NCI-H748 treated with DMSO at 0.1 percent for 48 hours (cell line): ENCODE results near the gene AGPAT2.
"Not testable (repeated sequence)": the region's sequence is repeated elsewhere in the genome, so short reads cannot be mapped to it uniquely, and the experiment has no call there.

Experiments
- DNase-seq: peaks from one replicate; lab custom pipeline; 2025; lab: John Stamatoyannopoulos, UW

Gene AGPAT2

DNA sequence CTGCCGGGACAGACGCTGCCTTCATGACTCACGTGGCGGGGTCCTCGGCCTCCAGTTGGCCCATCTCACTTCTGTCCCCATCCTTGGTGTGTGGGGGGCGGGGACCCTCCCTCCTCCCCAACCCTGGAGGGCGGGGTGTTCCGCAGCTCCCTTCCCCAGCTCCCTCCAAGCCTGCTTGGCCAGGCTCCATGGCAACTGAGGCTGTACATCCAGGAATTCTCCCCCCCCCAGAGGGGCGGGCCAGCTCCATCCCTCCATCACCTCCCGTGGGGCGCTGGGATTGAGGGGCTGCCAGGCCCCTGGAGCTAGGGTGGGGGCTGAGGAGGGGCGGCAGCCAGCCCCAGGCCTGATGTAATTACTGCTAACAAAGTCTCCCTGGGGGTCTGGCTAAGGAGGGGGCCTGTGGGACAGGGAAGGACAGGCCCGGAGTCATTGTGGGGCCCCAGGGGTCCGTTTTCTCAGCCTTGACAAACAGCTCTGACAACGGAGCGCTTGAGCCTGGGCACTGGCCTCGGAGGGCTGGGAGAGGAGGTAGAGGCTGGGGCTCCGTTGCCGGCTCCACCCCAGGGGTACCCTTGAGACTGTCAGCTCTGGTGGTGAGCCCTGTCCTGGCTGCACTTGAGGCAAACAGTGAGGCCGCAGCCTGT, 33.1 kb upstream of the AGPAT2 start:
- DNase-seq: no peak

DNA sequence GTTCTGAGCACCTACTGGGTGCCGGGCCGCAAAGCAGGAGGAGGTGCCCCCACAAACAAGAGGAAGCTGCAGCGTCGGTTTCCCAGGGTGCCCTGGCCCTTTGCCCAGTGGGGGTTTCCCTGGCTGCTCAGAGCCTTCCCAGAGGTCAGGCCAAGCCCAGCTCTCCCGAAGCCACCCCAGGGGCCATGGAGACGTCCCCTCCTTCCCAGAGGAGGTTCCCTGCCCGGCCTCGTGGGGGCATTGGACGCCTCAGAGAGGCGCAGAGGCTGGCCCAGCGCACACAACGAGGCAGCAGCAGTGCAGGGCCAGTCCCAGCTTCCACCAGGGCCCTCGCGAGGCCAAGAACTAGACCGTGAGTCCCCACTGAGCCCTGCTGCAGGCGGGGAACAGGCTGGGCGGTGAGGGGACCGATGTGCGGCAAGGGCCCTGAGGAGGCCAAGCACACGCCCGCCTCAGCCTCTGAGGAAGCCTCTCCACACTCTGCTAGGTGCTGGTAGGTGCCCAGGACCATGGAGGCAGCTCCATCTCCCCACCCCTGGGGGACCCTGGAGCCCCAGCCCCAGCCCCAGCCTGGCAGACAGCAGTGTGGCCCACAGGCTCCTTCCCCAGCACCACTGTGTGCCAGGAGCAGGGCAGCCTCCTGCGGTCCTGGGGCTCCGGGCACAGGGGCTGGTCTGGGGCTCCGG, 32.1 kb upstream of the AGPAT2 start:
- DNase-seq: no peak

- no peak for DNase-seq
These were observed 31.3 kb upstream of the AGPAT2 start for GRCh38 chr9:136718345-136719194.

DNA sequence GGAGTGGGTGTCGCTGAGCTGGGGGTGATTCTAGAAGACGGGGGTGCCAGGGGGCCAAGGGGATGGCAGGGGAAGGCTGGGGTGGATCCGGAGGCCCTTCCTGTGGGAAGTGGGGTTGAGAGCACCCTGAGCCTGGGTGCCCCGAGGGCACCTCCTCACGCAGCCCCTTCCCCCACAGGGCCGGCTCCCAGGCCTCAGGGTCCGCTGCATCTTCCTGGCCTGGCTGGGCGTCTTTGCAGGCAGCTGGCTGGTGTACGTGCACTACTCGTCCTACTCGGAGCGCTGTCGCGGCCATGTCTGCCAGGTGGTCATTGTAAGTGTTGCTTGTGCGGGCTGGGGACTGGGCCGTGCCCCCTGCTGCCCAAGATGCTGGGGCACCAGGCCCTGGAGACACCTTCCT, 30.1 kb upstream of the AGPAT2 start:
- no peak for DNase-seq

DNA sequence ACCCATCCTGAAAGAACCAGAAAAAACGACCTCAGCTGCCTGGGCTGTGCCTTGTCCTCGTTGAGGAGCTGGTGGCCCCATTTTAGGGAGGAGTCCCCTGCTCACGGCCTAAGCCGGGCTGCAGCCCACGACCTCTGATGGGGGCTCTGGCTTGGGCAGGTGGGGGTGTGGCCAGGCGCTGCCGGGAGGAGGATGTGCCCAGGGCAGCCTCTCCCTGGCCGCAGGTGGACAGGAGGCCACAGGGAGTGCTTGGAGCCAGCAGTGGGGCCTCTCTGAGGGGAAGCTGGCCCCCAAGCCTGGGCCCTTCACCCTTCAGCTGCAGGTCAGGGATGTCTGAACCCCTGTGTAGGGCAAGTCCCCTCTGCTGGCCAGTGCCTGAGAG, 27.6 kb upstream of the AGPAT2 start:
- DNase-seq: no peak

DNA sequence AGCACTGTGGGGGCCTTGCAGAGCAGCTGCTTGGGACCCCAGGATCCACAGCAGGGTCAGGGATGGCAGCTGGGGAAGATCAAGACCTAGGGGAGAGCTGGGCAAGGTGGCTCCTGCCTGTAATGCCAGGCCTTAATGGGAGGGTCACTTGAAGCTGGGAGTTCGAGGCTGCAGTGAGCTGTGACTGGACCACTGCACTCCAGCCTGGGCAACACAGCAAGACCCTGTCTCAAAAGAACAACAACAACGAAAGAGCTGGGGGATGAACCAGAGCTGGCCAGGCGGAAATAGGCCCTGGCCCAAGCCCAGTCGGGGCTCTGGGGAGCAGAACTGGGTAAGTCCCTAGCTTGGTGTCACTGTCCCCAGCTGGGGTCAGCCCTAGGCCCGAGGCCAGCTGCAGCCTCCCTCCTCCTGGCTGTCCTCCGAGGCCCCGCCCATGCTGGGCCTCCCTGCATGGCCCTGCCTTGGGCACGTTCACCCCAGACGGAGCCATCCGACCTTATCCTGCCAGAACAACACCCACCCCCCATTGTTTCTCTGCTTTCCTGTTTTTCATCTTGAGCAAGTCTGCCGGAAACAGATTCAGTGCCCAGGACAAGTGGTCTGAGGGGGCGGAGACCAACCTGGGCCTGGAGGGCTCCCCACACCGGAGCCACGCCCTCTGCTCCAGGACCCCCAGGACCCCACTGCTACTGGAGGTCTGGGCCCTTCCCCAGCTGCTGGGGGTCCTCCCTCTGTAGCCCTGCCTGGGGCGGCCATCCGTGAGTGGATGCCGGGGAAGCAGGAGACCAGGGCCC, 27.0 kb upstream of the AGPAT2 start:
- no peak for DNase-seq

DNA sequence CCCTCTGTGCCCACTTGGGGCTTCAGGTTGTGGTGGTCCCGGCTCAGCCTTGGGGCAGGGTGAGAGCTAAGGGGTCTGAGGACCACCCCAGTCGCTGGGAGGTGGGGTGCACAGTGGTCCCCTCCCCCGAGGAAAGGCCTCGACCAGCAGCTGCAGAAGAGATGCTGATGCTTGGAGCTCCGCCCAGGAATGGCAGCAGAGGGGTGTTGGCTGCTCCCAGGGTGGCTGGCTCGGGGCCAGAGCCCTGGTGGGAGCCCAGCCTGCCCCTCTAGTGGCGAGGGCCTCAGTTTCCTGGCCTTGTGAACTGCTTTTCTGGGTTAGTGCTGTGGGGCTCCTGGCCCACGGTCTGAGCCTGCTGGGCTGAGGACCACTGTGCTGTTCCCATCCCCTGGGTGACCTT, 26.3 kb upstream of the AGPAT2 start:
- no peak for DNase-seq

- DNase-seq: no peak
These were observed 25.7 kb upstream of the AGPAT2 start for GRCh38 chr9:136712690-136713544.

DNA sequence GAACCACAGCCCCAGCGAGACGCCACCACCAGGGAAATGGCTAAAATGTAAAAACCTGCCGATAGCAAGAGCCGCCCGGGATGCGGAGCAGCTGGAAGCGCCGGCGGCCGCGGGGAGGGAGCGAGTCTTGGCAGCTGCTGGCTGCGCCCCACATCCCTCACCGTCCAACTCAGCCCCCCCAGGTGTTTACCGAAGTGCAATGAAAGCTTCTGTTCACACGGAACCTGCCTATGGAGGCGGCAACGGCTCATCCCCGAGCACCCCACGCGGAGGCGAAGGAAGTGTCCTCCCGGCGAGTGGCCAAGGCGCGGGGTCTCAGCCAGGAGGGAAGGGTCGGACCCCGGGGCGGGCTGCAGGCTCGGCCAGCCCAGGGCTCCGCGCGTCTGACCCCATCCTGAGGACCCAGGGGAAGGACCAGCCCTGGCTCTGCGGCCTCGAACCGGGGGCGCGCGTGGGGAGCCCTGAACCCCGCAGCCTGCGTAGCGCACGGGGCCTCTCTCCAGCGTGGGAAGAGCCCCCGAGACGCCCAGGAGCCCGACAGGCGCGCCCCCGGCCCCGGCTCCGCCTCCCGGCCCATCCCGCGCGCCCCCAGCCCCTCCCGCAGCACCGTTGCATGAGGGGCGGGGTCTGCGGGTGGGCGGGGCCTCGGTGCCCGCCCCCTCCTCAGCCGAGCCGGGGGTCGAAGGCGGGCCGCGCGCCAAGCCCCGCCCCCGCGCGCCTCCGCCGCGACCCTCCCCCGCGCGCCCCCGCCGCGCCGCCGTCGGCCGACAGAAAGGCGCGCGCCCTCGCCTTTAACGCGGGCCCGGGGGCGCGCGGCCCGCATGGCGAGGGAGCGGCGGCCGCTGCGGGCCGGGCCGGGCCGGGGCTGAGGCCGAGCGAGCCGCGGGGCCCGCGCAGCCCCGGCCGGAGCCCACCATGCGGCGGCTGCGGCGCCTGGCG, 24.8 kb upstream of the AGPAT2 start, which contains the start of gene DIPK1B:
TSS of gene DIPK1B (plus strand) at position 822 of the 939 bp plus-strand sequence. CDS start at position 916, 94 bp downstream.
- DNase-seq: peak; percentile 49

GRCh38 chr9:136711219-136711648, 24.0 kb upstream of the AGPAT2 start:
- not testable (repeated sequence) for DNase-seq

DNA sequence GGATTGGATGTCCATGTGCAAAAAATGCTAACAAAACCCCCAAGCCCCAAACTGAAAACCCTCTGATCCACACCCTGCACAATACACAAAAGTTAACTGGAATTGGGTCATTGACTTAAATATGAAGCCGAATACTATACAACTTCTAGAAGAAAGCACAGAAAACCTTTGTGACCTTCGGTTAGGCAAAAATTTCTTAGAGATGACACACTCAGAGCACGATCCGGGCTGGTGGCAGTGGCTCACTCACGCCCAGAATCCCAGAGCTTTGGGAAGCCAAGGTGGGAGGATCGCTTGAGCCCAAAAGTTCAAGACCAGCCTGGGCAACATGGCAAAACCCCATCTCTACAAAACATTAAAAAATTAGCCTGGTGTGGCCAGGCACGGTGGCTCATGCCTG, 23.3 kb upstream of the AGPAT2 start:
- no peak for DNase-seq

GRCh38 chr9:136709454-136710109, 22.3 kb upstream of the AGPAT2 start:
- no peak for DNase-seq

DNA sequence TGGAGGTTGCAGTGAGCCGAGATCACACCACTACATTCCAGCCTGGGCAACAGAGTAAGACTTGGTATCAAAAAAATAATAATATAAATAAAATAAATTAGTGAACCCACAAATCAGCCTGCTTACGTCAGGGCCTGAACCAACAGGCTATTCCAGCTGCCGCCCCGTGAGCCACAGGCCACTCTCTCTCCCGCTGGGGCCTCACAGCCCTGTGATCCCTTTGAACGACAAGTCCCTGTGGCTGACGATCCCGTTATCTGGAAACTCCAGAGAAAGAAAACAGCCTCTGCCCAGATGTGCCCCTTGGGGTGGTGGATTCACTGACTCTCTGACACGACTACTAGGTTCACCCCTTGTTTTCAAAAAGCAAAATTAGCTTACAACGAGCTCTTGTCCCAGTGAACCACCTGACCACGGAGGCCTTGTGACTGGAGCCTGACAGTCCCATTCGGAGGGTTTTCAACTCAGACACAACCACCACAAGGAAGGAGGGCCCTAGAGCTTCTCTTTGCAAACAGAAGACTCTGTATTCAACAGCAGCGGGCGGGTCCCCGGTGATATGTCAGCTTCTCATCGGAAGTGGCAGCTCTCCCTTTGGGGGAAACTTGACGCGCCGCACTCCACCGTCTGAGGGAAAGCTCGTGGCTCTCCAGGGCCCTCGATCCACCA, 20.7 kb upstream of the AGPAT2 start:
- DNase-seq: no peak

DNA sequence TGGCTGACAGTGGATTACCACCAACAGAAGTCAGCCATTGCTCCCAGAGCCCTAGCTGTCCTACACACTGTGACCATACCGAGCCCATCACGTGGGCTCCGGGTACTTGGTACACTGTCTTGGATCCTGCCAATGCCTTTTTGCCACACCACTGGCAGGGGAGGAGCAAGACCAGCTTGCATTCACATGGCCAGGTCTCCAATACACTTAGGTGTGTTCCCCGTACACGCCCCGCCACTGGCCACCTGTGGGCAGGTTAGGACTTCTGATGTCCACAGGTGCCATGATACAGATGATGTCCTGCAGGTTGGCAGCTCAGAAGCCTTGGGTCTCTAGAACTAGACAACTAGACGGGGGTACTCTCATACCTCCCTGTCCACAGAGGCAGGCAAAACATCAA, 19.8 kb upstream of the AGPAT2 start:
- DNase-seq: no peak

GRCh38 chr9:136705564-136705963, 18.3 kb upstream of the AGPAT2 start:
- no peak for DNase-seq

- not testable (repeated sequence) for DNase-seq
These were observed 17.5 kb upstream of the AGPAT2 start for GRCh38 chr9:136704741-136705140.

DNA sequence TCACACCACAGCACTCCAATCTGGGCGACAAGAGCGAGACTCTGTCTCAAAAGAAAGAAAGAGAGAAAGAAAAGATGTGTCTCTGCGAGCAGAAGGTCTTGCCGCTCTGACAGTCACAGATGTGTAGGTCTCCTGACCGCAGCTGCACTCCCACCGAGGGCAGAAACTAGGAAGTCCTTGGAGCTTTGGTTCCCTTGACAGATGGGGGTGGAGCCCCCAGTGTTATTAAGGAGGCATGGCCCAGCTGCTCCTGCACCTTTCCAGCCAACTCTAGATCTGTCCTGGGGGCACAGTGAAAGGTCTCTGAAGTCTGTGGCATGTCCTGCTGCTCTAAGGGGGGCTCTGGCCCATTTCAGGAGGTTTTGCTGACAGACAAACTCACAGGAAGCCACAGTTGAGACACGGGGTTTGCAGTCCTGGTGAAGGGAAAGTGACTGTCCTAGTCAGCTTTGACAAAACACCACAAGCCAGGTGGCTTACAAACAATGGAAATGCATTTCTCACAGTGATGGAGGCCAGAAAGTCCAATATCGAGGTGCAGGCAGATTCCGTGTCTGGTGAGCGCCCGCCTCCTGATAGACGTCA, 16.1 kb upstream of the AGPAT2 start:
- no peak for DNase-seq

DNA sequence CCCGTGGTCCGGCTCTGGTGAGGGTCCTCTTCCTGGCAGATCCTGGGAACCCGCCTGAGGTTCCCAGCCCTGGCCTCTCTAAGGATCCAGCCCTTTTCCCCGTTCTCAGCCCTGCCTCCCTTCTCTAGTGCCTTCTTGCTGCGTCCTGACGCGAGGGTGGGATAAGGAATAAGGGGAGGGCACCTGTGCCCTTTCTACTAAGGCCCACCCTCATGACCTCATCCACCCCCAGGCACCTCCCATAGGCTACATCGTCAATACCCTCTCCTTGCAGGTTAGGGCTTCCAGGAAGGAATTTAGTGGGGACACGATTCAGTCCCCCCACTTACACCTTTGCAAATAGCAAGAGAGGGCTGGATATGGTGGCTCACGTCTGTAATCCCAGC, 14.4 kb upstream of the AGPAT2 start:
- no peak for DNase-seq
